ENCODE measurements around the gene NXNL2. TPM values are rescaled to one million over a fixed set of nuclear protein-coding genes. Genes with fewer than 3 reads are reported as not detected.

The NXNL2 gene
- total and polyA plus RNA-seq, 2 experiments from 2014 or later, result 3.4 to 5.1 TPM

DNA sequence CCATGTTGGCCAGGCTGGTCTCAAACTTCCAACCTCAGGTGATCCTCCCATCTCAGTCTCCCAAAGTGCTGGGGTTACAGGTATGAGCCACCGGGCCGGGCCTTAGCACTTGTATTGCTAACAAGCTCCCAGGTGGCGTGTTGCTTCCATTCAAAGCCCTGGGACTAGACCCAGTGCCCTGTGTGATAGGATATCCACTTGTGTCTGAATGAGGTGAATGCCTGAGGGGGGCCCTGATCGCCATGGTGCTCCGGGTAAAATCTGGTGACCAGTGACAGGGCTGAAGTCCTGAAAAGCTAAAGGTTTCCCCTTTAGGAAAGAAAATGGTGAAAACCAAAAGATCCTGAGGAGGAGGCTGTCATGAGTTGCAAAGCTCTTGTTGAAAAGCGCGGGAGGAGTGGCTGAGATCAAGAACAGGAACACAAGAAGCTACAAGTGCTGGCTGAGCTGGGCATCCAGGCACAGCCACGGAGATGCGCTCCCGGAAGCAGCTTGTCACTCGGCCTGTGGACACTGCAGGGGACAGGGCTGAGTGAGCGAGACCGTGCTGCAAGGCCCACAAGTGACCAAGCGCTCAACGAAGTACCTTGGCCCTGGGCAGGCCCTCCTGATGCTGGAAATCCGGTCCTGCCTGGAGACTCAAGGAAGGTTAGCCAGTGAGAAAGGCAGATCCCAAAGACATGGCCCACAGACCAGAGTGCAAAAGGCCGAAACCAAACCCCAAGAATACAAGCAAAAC is 39.8 kb upstream of the NXNL2 start:
- no peak overlapping the region for H3K27ac Mint-ChIP-seq
- H3K4me3 Mint-ChIP-seq, result no peak overlapping the region
- no peaks in the 10 kb centered on the region for H3F3A ChIP-seq (replicated peaks; ENCODE audit: low read depth)
- no peaks in the 10 kb centered on the region for H3K36me3 Mint-ChIP-seq (ENCODE audit: low read depth)
- H3K4me1 Mint-ChIP-seq, result peaks cover 5% of the 10 kb centered on the region
- H3K27ac ChIP-seq (ENCODE audit: low read depth), result no peak overlapping the region
- TF ChIP-seq EZH2phosphoT487 (IDR thresholded peaks at IDR 0.05; ENCODE audit: unreplicated experiment) (no peak), JUNB (IDR thresholded peaks at IDR 0.05; ENCODE audit: unreplicated experiment) (no peak), POLR2AphosphoS5 (IDR thresholded peaks at IDR 0.05; ENCODE audit: low read depth) (no peak), ZNF114 (CRISPR knock-in tag; IDR thresholded peaks at IDR 0.05) (no peak), NANOG (IDR thresholded peaks at IDR 0.05; ENCODE audit: borderline replicate concordance) (no peak), ZNF331 (CRISPR knock-in tag; IDR thresholded peaks at IDR 0.05; ENCODE audit: low read depth) (no peak), EZH2 (IDR thresholded peaks at IDR 0.05; ENCODE audit: low read depth, unreplicated experiment) (no peak), CREB1 (CRISPR knock-in tag; IDR thresholded peaks at IDR 0.05; ENCODE audit: low read depth) (no peak), STAT1 (IDR thresholded peaks at IDR 0.05; ENCODE audit: unreplicated experiment) (no peak)
- TF ChIP-seq, protein P1, sequence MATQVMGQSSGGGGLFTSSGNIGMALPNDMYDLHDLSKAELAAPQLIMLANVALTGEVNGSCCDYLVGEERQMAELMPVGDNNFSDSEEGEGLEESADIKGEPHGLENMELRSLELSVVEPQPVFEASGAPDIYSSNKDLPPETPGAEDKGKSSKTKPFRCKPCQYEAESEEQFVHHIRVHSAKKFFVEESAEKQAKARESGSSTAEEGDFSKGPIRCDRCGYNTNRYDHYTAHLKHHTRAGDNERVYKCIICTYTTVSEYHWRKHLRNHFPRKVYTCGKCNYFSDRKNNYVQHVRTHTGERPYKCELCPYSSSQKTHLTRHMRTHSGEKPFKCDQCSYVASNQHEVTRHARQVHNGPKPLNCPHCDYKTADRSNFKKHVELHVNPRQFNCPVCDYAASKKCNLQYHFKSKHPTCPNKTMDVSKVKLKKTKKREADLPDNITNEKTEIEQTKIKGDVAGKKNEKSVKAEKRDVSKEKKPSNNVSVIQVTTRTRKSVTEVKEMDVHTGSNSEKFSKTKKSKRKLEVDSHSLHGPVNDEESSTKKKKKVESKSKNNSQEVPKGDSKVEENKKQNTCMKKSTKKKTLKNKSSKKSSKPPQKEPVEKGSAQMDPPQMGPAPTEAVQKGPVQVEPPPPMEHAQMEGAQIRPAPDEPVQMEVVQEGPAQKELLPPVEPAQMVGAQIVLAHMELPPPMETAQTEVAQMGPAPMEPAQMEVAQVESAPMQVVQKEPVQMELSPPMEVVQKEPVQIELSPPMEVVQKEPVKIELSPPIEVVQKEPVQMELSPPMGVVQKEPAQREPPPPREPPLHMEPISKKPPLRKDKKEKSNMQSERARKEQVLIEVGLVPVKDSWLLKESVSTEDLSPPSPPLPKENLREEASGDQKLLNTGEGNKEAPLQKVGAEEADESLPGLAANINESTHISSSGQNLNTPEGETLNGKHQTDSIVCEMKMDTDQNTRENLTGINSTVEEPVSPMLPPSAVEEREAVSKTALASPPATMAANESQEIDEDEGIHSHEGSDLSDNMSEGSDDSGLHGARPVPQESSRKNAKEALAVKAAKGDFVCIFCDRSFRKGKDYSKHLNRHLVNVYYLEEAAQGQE (IDR thresholded peaks at IDR 0.05; ENCODE audit: unreplicated experiment), result no peak
- TF ChIP-seq, protein P2, sequence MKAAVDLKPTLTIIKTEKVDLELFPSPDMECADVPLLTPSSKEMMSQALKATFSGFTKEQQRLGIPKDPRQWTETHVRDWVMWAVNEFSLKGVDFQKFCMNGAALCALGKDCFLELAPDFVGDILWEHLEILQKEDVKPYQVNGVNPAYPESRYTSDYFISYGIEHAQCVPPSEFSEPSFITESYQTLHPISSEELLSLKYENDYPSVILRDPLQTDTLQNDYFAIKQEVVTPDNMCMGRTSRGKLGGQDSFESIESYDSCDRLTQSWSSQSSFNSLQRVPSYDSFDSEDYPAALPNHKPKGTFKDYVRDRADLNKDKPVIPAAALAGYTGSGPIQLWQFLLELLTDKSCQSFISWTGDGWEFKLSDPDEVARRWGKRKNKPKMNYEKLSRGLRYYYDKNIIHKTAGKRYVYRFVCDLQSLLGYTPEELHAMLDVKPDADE (IDR thresholded peaks at IDR 0.05), result no peak
- TF ChIP-seq, protein P3, sequence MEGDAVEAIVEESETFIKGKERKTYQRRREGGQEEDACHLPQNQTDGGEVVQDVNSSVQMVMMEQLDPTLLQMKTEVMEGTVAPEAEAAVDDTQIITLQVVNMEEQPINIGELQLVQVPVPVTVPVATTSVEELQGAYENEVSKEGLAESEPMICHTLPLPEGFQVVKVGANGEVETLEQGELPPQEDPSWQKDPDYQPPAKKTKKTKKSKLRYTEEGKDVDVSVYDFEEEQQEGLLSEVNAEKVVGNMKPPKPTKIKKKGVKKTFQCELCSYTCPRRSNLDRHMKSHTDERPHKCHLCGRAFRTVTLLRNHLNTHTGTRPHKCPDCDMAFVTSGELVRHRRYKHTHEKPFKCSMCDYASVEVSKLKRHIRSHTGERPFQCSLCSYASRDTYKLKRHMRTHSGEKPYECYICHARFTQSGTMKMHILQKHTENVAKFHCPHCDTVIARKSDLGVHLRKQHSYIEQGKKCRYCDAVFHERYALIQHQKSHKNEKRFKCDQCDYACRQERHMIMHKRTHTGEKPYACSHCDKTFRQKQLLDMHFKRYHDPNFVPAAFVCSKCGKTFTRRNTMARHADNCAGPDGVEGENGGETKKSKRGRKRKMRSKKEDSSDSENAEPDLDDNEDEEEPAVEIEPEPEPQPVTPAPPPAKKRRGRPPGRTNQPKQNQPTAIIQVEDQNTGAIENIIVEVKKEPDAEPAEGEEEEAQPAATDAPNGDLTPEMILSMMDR (conservative IDR thresholded peaks at IDR 0.05; ENCODE audit: low read depth in 2 of 2), result no peak
- TF ChIP-seq, protein P4, sequence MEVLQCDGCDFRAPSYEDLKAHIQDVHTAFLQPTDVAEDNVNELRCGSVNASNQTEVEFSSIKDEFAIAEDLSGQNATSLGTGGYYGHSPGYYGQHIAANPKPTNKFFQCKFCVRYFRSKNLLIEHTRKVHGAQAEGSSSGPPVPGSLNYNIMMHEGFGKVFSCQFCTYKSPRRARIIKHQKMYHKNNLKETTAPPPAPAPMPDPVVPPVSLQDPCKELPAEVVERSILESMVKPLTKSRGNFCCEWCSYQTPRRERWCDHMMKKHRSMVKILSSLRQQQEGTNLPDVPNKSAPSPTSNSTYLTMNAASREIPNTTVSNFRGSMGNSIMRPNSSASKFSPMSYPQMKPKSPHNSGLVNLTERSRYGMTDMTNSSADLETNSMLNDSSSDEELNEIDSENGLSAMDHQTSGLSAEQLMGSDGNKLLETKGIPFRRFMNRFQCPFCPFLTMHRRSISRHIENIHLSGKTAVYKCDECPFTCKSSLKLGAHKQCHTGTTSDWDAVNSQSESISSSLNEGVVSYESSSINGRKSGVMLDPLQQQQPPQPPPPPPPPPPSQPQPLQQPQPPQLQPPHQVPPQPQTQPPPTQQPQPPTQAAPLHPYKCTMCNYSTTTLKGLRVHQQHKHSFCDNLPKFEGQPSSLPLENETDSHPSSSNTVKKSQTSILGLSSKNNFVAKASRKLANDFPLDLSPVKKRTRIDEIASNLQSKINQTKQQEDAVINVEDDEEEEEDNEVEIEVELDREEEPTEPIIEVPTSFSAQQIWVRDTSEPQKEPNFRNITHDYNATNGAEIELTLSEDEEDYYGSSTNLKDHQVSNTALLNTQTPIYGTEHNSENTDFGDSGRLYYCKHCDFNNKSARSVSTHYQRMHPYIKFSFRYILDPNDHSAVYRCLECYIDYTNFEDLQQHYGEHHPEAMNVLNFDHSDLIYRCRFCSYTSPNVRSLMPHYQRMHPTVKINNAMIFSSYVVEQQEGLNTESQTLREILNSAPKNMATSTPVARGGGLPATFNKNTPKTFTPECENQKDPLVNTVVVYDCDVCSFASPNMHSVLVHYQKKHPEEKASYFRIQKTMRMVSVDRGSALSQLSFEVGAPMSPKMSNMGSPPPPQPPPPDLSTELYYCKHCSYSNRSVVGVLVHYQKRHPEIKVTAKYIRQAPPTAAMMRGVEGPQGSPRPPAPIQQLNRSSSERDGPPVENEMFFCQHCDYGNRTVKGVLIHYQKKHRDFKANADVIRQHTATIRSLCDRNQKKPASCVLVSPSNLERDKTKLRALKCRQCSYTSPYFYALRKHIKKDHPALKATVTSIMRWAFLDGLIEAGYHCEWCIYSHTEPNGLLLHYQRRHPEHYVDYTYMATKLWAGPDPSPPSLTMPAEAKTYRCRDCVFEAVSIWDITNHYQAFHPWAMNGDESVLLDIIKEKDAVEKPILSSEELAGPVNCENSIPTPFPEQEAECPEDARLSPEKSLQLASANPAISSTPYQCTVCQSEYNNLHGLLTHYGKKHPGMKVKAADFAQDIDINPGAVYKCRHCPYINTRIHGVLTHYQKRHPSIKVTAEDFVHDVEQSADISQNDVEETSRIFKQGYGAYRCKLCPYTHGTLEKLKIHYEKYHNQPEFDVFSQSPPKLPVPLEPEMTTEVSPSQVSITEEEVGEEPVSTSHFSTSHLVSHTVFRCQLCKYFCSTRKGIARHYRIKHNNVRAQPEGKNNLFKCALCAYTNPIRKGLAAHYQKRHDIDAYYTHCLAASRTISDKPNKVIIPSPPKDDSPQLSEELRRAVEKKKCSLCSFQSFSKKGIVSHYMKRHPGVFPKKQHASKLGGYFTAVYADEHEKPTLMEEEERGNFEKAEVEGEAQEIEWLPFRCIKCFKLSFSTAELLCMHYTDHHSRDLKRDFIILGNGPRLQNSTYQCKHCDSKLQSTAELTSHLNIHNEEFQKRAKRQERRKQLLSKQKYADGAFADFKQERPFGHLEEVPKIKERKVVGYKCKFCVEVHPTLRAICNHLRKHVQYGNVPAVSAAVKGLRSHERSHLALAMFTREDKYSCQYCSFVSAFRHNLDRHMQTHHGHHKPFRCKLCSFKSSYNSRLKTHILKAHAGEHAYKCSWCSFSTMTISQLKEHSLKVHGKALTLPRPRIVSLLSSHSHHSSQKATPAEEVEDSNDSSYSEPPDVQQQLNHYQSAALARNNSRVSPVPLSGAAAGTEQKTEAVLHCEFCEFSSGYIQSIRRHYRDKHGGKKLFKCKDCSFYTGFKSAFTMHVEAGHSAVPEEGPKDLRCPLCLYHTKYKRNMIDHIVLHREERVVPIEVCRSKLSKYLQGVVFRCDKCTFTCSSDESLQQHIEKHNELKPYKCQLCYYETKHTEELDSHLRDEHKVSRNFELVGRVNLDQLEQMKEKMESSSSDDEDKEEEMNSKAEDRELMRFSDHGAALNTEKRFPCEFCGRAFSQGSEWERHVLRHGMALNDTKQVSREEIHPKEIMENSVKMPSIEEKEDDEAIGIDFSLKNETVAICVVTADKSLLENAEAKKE (CRISPR knock-in tag; IDR thresholded peaks at IDR 0.05), result no peak
- no peak for DNase-seq (ENCODE audit: low spot score)
- H3K4me2 ChIP-seq, result no peak overlapping the region
- H4K20me1 ChIP-seq (replicated peaks; ENCODE audit: insufficient read depth), result no peaks in the 10 kb centered on the region
- no peaks in the 10 kb centered on the region for H3K9me3 Mint-ChIP-seq
- no peak overlapping the region for H2AFZ ChIP-seq
- H3K9me2 ChIP-seq (ENCODE audit: insufficient read depth), result no peaks in the 10 kb centered on the region
- no peaks in the 10 kb centered on the region for H3K4me1 ChIP-seq (ENCODE audit: insufficient read depth)
- no peaks in the 10 kb centered on the region for H3K27me3 ChIP-seq (ENCODE audit: insufficient read depth)
- H3K4me3 ChIP-seq, result no peak overlapping the region
- H3K36me3 ChIP-seq (ENCODE audit: insufficient read depth), result no peaks in the 10 kb centered on the region
- ATAC-seq, result peak; percentile 52
- peaks cover 6% of the 10 kb centered on the region for H3K27me3 Mint-ChIP-seq (ENCODE audit: insufficient read depth, low read depth, poor library complexity)
- no peaks in the 10 kb centered on the region for H3K79me2 ChIP-seq (replicated peaks; ENCODE audit: insufficient read depth)
